CD1c-positive myeloid dendritic cell (primary cell): ENCODE data around the gene SLX9.

Experiments used
- DNase-seq: peaks from one replicate; pipeline ENCODE4 v3.0.0-alpha.2; 2016; ENCODE audit errors: extremely low spot score

Gene SLX9

DNA sequence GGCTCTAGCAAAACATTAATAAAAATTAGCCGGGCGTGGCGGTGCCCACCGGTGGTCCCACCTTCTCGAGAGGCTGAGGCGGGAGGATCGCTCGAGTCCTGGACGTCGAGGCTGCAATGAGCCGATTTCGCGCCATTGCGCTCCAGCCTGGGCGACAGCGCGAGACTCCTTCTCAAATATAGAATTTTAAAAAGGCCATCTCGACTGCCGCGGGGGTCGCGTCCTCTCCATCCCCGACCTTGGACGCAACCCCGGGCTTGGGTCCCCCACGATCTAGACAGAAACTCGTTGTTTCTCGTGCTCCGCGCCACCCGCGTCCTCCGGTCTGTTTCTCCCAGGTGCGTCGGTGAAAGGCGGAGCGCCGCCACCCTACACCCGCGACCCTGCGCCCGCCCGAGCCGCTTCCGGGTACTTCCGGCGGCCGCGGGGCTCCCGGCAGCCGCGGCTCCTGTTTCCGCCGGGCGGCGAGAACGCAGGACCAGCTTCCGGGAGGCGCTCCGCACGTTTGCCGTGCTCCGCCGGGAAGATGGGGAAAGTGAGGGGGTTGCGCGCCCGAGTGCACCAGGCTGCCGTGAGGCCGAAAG lies at the start of gene SLX9:
Gene SLX9 (plus strand): TSS at position 498 of the 584 bp plus-strand sequence. CDS start 29 bp downstream, at position 527.
- DNase-seq, result peak; percentile 79

GRCh38 chr21:44890338-44890931 lies 49.4 kb upstream of the SLX9 start:
- no peak for DNase-seq

DNA sequence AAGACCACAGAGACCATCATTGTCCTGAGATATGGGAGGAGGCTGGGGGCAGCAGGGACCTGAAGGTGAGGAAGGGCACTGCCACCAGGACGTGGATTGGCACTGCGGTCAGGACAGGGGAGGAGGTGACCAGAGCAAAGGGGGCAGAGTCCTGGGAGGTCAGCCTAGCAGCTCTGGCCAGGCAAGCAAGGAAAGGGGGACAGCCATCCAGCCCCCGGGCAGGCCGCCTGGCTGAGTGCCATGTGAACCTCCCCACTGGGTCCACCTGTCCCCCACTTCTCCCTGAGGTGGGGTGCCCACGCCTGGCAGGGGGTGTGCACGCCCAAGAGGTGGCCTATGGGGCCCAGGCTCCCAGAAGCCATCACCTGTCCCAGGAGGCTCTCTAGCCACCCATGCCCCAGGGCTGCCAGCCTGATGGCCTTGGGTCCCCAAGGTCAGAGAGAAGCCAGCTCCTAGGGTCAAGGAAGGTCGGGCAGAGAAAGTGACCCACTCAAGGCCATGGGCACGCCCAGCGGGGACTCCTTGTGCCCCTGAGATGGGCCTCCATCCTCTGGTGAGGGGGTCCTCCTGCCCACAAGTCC lies 48.8 kb upstream of the SLX9 start:
- no peak for DNase-seq

DNA sequence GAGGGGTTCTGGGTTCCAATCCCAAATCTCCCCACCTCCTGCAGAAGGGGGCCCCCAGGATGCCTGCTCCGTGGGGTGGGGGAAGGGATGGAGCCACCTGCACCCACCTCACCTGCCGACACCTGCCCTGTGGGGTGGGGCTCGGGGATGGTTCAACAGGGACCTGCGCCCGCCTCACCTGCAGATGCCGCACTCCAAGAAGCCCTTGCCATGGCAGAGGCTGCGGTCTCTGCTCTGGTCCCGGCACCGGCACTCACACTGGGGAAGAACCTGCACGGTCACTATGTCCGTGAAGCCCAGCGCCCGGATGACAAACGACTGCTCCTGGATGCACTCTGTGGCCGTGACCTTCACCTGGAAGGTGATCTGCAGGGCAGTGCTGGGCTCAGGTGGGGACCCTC lies 48.2 kb upstream of the SLX9 start:
- no peak for DNase-seq

- no peak for DNase-seq
Observed at GRCh38 chr21:44892095-44892494, 47.7 kb upstream of the SLX9 start.

- peak; percentile 78 for DNase-seq
Observed at GRCh38 chr21:44892536-44893277, 47.1 kb upstream of the SLX9 start.

- no peak for DNase-seq
Observed at GRCh38 chr21:44893278-44893556, 46.6 kb upstream of the SLX9 start.

- DNase-seq, result no peak
Observed at GRCh38 chr21:44893948-44894656, 45.7 kb upstream of the SLX9 start.

DNA sequence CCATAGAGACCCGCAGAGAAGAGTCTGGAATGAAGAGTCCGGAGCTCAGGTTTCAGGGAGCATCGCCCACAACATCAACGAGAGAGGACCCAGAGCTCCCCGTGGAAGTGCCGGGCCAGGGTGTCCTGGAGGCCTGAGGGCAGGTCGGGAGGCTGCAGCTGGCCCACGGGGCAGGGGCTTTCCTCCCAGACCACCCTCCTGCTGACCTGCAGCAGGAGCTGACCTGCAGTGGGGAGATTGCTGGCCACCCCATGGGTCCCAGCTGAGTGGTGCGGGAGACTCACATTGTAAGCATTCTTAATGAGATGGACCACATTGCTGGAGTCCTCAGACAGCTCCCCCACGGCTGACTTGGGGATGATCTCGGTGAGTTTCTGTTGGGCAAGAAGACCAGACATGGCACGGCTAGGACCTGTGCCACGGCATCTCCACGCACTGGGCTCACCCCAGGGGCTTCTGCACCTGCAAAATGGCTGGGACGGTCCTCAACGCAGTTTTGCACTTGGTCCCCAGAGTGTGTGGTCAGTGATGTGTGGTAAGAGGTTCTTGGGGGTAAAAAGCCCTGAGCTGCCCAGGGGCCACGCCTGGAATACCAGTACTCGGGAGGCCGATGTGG lies 45.0 kb upstream of the SLX9 start:
- no peak for DNase-seq

DNA sequence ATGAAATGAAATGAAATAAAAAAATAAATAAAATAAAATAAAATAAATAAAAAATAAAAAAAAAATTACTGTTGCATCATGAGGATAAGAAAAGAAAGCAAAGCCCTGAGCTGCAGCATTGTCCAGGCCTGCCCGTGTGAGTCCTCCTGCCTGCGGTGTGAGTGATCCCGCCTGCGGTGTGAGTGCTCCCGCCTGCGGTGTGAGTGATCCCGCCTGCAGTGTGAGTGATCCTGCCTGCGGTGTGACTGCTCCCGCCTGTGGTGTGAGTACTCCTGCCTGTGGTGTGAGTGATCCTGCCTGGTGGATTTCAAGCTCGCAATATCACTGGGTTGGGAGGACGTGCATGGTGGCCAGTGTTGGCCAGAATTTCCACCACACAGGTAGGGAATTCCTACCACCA lies 44.0 kb upstream of the SLX9 start:
- no peak for DNase-seq

GRCh38 chr21:44896561-44897286 lies 43.1 kb upstream of the SLX9 start:
- no peak for DNase-seq

DNA sequence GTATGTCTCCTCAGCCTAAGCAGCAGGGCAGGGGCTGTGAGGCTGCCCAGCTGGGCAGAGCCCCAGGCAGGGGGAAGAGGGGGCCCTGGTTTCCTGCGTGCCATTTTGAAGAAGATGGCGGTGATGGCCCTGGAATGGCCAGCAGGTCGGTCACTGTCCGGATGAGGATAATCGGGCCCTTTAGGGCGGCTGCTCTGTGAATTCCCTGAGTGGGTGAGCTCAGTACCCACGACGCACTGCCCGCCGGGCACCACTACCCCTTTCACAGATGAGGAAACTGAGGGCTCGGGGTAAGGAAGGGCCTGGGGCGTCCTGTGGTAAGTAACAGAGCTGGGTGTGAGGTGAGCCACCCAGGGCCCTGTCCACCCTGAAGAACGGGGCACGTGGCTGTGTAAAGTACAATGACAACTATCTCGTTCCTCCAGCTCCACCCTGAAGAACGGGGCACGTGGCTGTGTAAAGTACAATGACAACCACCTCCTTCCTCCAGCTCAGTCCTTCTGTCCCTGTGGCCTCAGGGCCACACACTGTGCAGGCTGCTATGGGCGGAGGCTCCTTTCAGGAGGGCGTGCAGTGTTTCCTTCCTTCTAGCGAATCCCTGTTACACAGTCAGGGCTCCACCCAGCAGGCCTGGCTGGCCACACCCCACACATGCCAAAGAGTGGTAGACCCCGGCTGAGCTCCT lies 42.4 kb upstream of the SLX9 start:
- DNase-seq, result peak; percentile 62

DNA sequence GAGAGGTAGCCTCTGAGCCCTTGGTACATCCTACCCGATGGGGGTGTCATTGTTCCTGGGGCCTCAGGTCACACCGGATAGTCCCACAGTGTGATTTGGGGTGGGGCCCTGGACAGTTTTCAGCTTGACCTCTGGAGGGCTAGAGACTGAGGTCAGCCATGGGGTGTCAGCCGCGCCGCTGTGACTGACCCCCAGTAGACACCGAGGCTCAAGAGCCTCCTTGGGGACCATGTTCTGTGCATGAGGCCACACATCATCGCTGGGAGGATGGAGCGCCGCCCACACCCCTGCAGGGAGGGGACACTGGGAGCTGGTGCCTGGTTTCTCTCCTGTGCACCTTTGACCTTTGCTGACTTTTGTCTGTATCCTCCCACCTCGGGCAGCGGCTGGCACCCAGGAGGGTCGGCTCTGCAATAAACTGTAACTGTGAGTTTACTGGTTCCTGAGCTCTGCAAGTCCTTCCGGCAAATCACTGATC lies 41.8 kb upstream of the SLX9 start:
- DNase-seq, result no peak

GRCh38 chr21:44898851-44899767 lies 40.7 kb upstream of the SLX9 start:
- no peak for DNase-seq

GRCh38 chr21:44899768-44900558 lies 39.9 kb upstream of the SLX9 start:
- DNase-seq, result no peak

DNA sequence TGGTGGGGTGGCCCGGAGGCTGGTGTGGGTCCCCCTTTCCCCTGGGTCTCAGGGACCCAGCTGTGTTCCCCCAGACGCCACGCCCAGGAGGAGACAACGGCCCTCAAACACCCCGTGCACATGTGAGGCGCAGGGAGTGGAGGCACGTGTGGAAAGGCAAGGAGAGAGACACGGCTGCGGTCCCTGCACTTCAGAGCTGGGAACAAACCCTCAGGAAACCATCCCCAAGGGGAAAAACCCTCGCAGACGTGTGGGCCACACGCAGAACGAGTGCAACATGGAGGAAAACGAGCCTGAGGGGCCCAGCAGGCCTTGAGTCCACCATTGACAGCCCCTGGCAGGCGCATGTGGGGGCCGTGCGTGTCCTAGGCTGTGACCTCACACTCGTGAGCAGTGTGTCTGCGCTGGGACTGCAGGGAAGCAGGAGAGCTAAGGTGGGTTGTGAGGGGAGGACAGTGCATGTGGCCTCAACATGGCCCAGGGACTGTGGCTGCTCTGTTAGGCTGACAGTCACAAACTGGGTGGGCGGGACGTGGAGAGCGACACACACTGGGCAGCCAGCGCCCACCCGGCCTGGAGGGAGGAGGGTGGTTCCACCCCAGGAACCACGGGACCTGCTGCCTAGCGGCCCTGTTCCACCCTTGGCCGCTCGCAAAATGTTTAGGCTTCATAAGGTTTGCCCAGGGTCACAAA lies 39.1 kb upstream of the SLX9 start:
- DNase-seq, result no peak

DNA sequence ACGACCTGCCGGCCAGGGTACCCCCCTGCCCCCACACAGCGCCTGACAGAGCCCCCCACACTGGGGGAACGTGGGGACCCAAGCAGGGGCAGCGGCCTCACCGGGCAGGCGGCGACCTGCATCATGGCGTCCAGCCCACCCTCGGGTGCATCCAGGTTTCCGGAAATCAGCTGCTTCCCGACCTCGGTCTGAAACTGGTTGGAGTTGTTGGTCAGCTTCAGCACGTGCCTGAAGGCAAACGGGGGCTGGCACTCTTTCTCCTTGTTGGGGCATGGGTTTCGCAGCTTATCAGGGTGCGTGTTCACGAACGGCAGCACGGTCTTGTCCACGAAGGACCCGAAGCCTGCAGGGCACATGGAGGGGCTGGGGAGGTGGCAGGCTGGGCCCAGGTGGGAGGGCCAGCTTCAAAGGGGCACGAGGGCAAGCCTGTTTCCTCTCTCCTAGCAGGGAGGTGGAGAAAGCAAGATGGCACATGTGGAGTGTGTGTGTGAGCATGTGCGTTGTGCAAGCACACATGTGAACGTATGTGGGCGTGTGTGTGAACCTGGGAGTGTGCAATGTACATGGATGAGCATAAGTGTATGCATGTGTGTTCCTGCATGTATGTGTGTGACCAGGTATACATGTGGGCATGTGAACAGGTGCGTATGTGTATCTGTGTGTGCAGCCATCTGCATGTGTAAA lies 38.3 kb upstream of the SLX9 start:
- DNase-seq, result no peak
